ENCODE results near the gene SCGB3A2.

- TF ChIP-seq CTCF (IDR thresholded peaks at IDR 0.05) (no peak), EP300 (IDR thresholded peaks at IDR 0.05) (no peak), POLR2AphosphoS5 (IDR thresholded peaks at IDR 0.05) (no peak)
Measured at GRCh38 chr5:147887930-147888329, 9.4 kb downstream of the SCGB3A2 start.

All from suprapubic skin (tissue), 4 donors.